GM23338 (cell line): ENCODE data around the gene EIF3J. TPM values are rescaled to one million over a fixed set of nuclear protein-coding genes. Genes with fewer than 3 reads are reported as not detected.

ENCODE experiments used
- ATAC-seq: fragments of 200-7000 bp; cut with Tn5 transposase; 3 replicates; pipeline ENCODE4 v1.9.1; 2020
- DNase-seq: peaks from one replicate; pipeline ENCODE4 v3.0.0-alpha.2; 2015; ENCODE audit warnings: low spot score
- H2AFZ ChIP-seq: fragments of 200-600 bp; sonication (generic); 2 replicates; pipeline ENCODE4 v1.8.0; 2016; ENCODE audit warnings: antibody characterized with exemption, mild to moderate bottlenecking, moderate library complexity
- H3F3A ChIP-seq: fragments of 200-600 bp; sonication (generic); replicated peaks from 2 replicates; pipeline ENCODE4 v1.8.0; 2017; ENCODE audit warnings: antibody characterized with exemption, mixed run types, low read depth
- H3K27ac ChIP-seq: fragments of 200-600 bp; sonication (generic); 2 replicates; pipeline ENCODE4 v1.6.1; 2016; ENCODE audit warnings: low read depth
- H3K27me3 ChIP-seq: fragments of 200-600 bp; sonication (generic); 2 replicates; pipeline ENCODE4 v1.8.0; 2016; ENCODE audit warnings: mild to moderate bottlenecking, mixed run types, moderate library complexity; ENCODE audit not compliant: insufficient read depth
- H3K36me3 ChIP-seq: fragments of 200-600 bp; sonication (generic); 2 replicates; pipeline ENCODE4 v1.8.0; 2016; ENCODE audit warnings: mild to moderate bottlenecking; ENCODE audit not compliant: insufficient read depth
- H3K4me1 ChIP-seq: fragments of 200-600 bp; sonication (generic); 2 replicates; pipeline ENCODE4 v1.8.0; 2016; ENCODE audit warnings: mild to moderate bottlenecking, moderate library complexity; ENCODE audit not compliant: insufficient read depth
- H3K4me2 ChIP-seq: fragments of 200-600 bp; sonication (generic); 2 replicates; pipeline ENCODE4 v1.7.1; 2017; ENCODE audit warnings: mixed run types
- H3K4me3 ChIP-seq: fragments of 200-600 bp; sonication (generic); 2 replicates; pipeline ENCODE4 v1.6.1; 2016; ENCODE audit warnings: mixed run types
- H3K79me2 ChIP-seq: fragments of 200-600 bp; sonication (generic); replicated peaks from 2 replicates; pipeline ENCODE4 v1.8.0; 2017; ENCODE audit warnings: mild to moderate bottlenecking; ENCODE audit not compliant: insufficient read depth
- H3K9me2 ChIP-seq: fragments of 200-600 bp; sonication (generic); 2 replicates; pipeline ENCODE4 v1.8.0; 2017; ENCODE audit not compliant: insufficient read depth
- H4K20me1 ChIP-seq: fragments of 200-600 bp; sonication (generic); replicated peaks from 2 replicates; pipeline ENCODE4 v1.8.0; 2017; ENCODE audit warnings: mild to moderate bottlenecking; ENCODE audit not compliant: insufficient read depth
- H3K27ac Mint-ChIP-seq: 2 replicates; pipeline ENCODE4 v1.8.0; 2020; ENCODE audit warnings: inconsistent platforms, mild to moderate bottlenecking, moderate library complexity, mixed read lengths
- H3K27me3 Mint-ChIP-seq: 3 replicates; pipeline ENCODE4 v1.8.0; 2022; ENCODE audit warnings: low read depth, mild to moderate bottlenecking, moderate library complexity, mixed read lengths, inconsistent platforms; ENCODE audit not compliant: insufficient read depth, poor library complexity
- H3K36me3 Mint-ChIP-seq: 3 replicates; pipeline ENCODE4 v1.8.0; 2021; ENCODE audit warnings: low read depth, mild to moderate bottlenecking, inconsistent platforms, moderate library complexity, mixed read lengths
- H3K4me1 Mint-ChIP-seq: 3 replicates; pipeline ENCODE4 v1.8.0; 2020; ENCODE audit warnings: mild to moderate bottlenecking, inconsistent platforms, mixed read lengths
- H3K4me3 Mint-ChIP-seq: 3 replicates; pipeline ENCODE4 v1.8.0; 2021; ENCODE audit warnings: moderate library complexity, mild to moderate bottlenecking, inconsistent platforms, mixed read lengths
- H3K9me3 Mint-ChIP-seq: 3 replicates; pipeline ENCODE4 v1.8.0; 2020; ENCODE audit warnings: moderate library complexity, mild to moderate bottlenecking, inconsistent platforms, mixed read lengths
- EZH2 ChIP-seq: fragments of 200-600 bp; sonication (generic); IDR thresholded peaks from one replicate; pipeline ENCODE4 v1.8.0; 2017; ENCODE audit warnings: antibody characterized with exemption, mild to moderate bottlenecking, low read depth; ENCODE audit not compliant: unreplicated experiment
- EZH2phosphoT487 ChIP-seq: fragments of 200-600 bp; sonication (generic); IDR thresholded peaks from one replicate; pipeline ENCODE4 v1.8.1; 2018; ENCODE audit warnings: antibody characterized with exemption; ENCODE audit not compliant: unreplicated experiment
- JUNB ChIP-seq: IDR thresholded peaks from one replicate; pipeline ENCODE4 v1.6.1; 2016; ENCODE audit warnings: antibody characterized with exemption; ENCODE audit not compliant: unreplicated experiment
- POLR2AphosphoS5 ChIP-seq: IDR thresholded peaks from 2 replicates; pipeline ENCODE4 v1.6.1; 2016; ENCODE audit warnings: antibody characterized with exemption, low read depth
- ZNF114 ChIP-seq: fragments of 250-450 bp; sonication (Bioruptor Pico); IDR thresholded peaks from 2 replicates; pipeline ENCODE4 v1.5.0; 2020; ENCODE audit warnings: mild to moderate bottlenecking, moderate library complexity
- ZNF331 ChIP-seq: fragments of 250-450 bp; sonication (Bioruptor Pico); IDR thresholded peaks from 2 replicates; pipeline ENCODE4 v1.5.0; 2020; ENCODE audit warnings: low read depth, mild to moderate bottlenecking, moderate library complexity
- polyA plus RNA-seq: library from polyadenylated mRNA; unstranded; fragments of >200 nt; fragmentation: Nextera tagmentation; extraction: Ambion mirVana; gene quantifications from 2 replicates; pipeline ENCODE4 v1.2.1, GENCODE V29; 2016
- total RNA-seq: library from RNA; depleted of rRNA; stranded (reverse); fragments of >200 nt; shearing (Covaris generic); gene quantifications from 2 replicates; pipeline ENCODE4 v1.2.3, GENCODE V29; 2014
- TF ChIP-seq, protein P1 (sequence below), 2 experiments: fragments of 200-600 bp in 1 of 2; sonication (generic) in 1 of 2; conservative IDR thresholded peaks; 2 replicates each; pipeline versions ENCODE4 v1.5.1 to v1.6.1; 2016 to 2017; ENCODE audit warnings: antibody characterized with exemption in 2 of 2, low read depth in 2 of 2, mild to moderate bottlenecking in 2 of 2, moderate library complexity in 1 of 2
- TF ChIP-seq, protein P2 (sequence below): IDR thresholded peaks from 2 replicates; pipeline ENCODE4 v1.6.1; 2016; ENCODE audit warnings: antibody characterized with exemption

The EIF3J gene
- total and polyA plus RNA-seq, 2 experiments from 2014 or later, result 62.7 to 66.6 TPM

DNA sequence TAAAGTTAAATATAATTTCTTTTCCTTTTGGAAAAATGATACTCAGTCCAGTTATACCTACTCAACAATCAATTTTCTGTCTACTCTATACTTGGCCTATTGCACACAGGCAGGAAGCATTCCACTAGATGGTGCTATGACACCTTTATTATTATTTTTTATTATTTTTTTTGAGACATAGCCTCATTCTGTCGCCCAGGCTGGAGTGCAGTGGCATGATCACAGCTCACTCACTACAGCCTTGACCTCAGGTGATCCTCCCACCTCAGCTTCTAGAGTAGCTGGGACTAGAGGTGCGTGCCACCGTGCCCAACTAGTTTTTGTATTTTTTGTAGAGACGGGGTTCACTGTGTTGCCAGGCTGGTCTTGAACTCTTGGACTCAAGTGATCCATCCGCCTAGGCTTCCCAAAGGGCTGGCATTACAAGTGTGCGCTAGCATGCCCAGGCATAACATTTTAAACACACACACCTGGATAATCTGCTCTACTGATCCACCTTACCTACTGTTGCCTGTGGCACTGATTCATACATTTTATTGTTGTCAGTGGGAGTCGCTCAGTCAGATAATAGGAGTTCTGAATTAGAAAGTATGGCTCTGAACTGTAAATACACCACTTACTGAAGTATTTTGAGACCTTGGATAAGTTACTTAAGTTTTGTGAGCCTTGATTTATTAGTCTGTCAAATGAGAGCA is 56.2 kb downstream of the EIF3J start:
- ATAC-seq, result no peak; the same call in 2 of the 3 replicates
- Histone ChIP-seq H3K36me3 (peaks cover 29% of the 10 kb centered on the region), H3K4me1 (no peaks in the 10 kb centered on the region), H3K4me3 (no peak overlapping the region), H2AFZ (no peak overlapping the region), H3K4me2 (no peak overlapping the region), H4K20me1 (0 out of 2 replicates have a peak, but pooled peaks cover 7% of the 10 kb centered on the region), H3F3A (no peaks in the 10 kb centered on the region), H3K9me2 (no peaks in the 10 kb centered on the region), H3K27ac (0 out of 2 replicates have a peak overlapping the region, but pooled peaks have one; percentile 26), H3K27me3 (no peaks in the 10 kb centered on the region), H3K79me2 (no peaks in the 10 kb centered on the region)
- DNase-seq, result no peak
- peaks cover 2% of the 10 kb centered on the region for H3K27me3 Mint-ChIP-seq
- no peak overlapping the region for H3K4me3 Mint-ChIP-seq
- H3K4me1 Mint-ChIP-seq, result no peaks in the 10 kb centered on the region
- H3K27ac Mint-ChIP-seq, result no peak overlapping the region
- TF ChIP-seq JUNB, result no peak
- TF ChIP-seq, protein P1, sequence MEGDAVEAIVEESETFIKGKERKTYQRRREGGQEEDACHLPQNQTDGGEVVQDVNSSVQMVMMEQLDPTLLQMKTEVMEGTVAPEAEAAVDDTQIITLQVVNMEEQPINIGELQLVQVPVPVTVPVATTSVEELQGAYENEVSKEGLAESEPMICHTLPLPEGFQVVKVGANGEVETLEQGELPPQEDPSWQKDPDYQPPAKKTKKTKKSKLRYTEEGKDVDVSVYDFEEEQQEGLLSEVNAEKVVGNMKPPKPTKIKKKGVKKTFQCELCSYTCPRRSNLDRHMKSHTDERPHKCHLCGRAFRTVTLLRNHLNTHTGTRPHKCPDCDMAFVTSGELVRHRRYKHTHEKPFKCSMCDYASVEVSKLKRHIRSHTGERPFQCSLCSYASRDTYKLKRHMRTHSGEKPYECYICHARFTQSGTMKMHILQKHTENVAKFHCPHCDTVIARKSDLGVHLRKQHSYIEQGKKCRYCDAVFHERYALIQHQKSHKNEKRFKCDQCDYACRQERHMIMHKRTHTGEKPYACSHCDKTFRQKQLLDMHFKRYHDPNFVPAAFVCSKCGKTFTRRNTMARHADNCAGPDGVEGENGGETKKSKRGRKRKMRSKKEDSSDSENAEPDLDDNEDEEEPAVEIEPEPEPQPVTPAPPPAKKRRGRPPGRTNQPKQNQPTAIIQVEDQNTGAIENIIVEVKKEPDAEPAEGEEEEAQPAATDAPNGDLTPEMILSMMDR (conservative IDR thresholded peaks at IDR 0.05; ENCODE audit: low read depth in 2 of 2), result peak; percentile 31 to 54; a peak in 3 of 4 replicates
- peaks cover 35% of the 10 kb centered on the region for H3K36me3 Mint-ChIP-seq
- no peaks in the 10 kb centered on the region for H3K9me3 Mint-ChIP-seq

DNA sequence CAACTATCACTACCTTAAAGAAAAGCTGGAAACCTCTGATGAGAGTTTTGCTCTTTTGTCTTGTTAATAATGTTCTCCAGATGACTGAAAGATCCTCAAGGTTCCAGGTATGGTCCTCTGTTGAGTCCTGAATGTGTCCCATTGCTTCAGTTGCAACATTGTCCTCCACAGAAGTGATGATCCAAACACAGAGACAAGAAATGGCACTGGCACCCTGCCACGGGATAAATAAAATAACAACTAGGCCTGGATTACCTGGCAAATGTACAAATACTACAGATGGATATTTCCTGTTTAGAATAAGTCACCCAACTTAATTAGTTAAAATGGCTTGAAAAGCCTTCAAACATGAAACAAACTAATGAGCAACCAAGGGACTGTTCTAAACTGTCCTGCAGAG is 58.3 kb downstream of the EIF3J start:
- Mint-ChIP-seq H3K27me3 (no peaks in the 10 kb centered on the region), H3K9me3 (no peaks in the 10 kb centered on the region), H3K4me1 (no peaks in the 10 kb centered on the region), H3K4me3 (no peak overlapping the region), H3K27ac (no peak overlapping the region), H3K36me3 (peaks cover 31% of the 10 kb centered on the region)
- TF ChIP-seq POLR2AphosphoS5 (no peak), ZNF331 (CRISPR knock-in tag) (no peak), EZH2 (no peak), ZNF114 (no peak), EZH2phosphoT487 (no peak)
- TF ChIP-seq, protein P2, sequence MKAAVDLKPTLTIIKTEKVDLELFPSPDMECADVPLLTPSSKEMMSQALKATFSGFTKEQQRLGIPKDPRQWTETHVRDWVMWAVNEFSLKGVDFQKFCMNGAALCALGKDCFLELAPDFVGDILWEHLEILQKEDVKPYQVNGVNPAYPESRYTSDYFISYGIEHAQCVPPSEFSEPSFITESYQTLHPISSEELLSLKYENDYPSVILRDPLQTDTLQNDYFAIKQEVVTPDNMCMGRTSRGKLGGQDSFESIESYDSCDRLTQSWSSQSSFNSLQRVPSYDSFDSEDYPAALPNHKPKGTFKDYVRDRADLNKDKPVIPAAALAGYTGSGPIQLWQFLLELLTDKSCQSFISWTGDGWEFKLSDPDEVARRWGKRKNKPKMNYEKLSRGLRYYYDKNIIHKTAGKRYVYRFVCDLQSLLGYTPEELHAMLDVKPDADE, result no peak
- no peak overlapping the region for H3K4me2 ChIP-seq
- DNase-seq (no peak), ATAC-seq (no peak)
- no peaks in the 10 kb centered on the region for H3F3A ChIP-seq
- H4K20me1 ChIP-seq, result 0 out of 2 replicates have a peak, but pooled peaks cover 7% of the 10 kb centered on the region
- H3K27ac ChIP-seq, result no peak overlapping the region
- H3K27me3 ChIP-seq, result no peaks in the 10 kb centered on the region
- H3K79me2 ChIP-seq, result no peaks in the 10 kb centered on the region
- H2AFZ ChIP-seq, result no peak overlapping the region
- no peaks in the 10 kb centered on the region for H3K9me2 ChIP-seq
- no peak overlapping the region for H3K4me3 ChIP-seq
- no peaks in the 10 kb centered on the region for H3K4me1 ChIP-seq
- peaks cover 23% of the 10 kb centered on the region for H3K36me3 ChIP-seq
